SK-N-SH (cell line): ENCODE measurements around the gene RAPGEF2. TPM values are rescaled to one million over a fixed set of nuclear protein-coding genes. Genes with fewer than 3 reads are reported as not detected.
A peak's percentile ranks its signal among the peaks of the same experiment; 100 is the strongest.

Source experiments
- CTCF ChIA-PET: fragments of 300-600, 350-600 bp; formaldehyde crosslinking; extraction: SDS; loops from one replicate; lab custom pipeline; 2021; lab: Yijun Ruan, JAX
- POLR2A ChIA-PET: fragments of 350-600 bp; sonication (Branson Sonifier 250); formaldehyde crosslinking; extraction: SDS; loops from one replicate; lab custom pipeline; 2020; ENCODE audit warnings: antibody characterized with exemption, inconsistent platforms; lab: Yijun Ruan, JAX
- DNase-seq: peaks from one replicate; pipeline ENCODE4 v3.0.0; 2012
- H2AFZ ChIP-seq: fragments of 200-600 bp; sonication (generic); 2 replicates; pipeline ENCODE4 v1.8.1; 2016; ENCODE audit warnings: antibody characterized with exemption, mild to moderate bottlenecking, low read depth
- H3F3A ChIP-seq: fragments of 200-600 bp; sonication (generic); replicated peaks from 2 replicates; pipeline ENCODE3; 2016; ENCODE audit warnings: antibody characterized with exemption, mild to moderate bottlenecking; ENCODE audit not compliant: insufficient read depth
- H3K27ac ChIP-seq, 2 experiments: fragments of 200-500 bp in 1 of 2; fragments of 200-600 bp in 1 of 2; sonication (Bioruptor generic) in 1 of 2; sonication (generic), shearing (Covaris generic) in 1 of 2; 2 replicates each; pipeline versions ENCODE4 v1.5.1 to v1.6.1; 2014 to 2016; ENCODE audit warnings: low read depth in 2 of 2, inconsistent platforms in 1 of 2, low read length in 1 of 2, mild to moderate bottlenecking in 1 of 2, mixed read lengths in 1 of 2
- H3K27me3 ChIP-seq: fragments of 200-600 bp; sonication (generic), shearing (Covaris generic); 2 replicates; pipeline ENCODE4 v1.6.1; 2016; ENCODE audit warnings: mixed run types; ENCODE audit not compliant: insufficient read depth
- H3K36me3 ChIP-seq, 2 experiments: fragments of 200-500 bp in 1 of 2; fragments of 200-600 bp in 1 of 2; sonication (Bioruptor generic) in 1 of 2; sonication (generic) in 1 of 2; replicated peaks in 1 of 2; 2 replicates each; pipeline versions ENCODE3 to v1.5.1; 2014 to 2016; ENCODE audit warnings: low read length in 1 of 2, mild to moderate bottlenecking in 1 of 2; ENCODE audit not compliant: insufficient read depth in 2 of 2, control insufficient read depth in 1 of 2
- H3K4me1 ChIP-seq, 2 experiments: fragments of 200-500 bp in 1 of 2; fragments of 200-600 bp in 1 of 2; sonication (Bioruptor generic) in 1 of 2; sonication (generic), shearing (Covaris generic) in 1 of 2; 2 replicates each; pipeline versions ENCODE4 v1.5.1 to v1.6.1; 2014 to 2016; ENCODE audit warnings: low read depth in 1 of 2, low read length in 1 of 2, mixed run types in 1 of 2; ENCODE audit not compliant: insufficient read depth in 2 of 2, control insufficient read depth in 1 of 2
- H3K4me2 ChIP-seq: fragments of 200-600 bp; sonication (generic), shearing (Covaris generic); 2 replicates; pipeline ENCODE4 v1.6.1; 2017; ENCODE audit warnings: mixed run types
- H3K4me3 ChIP-seq, 2 experiments: fragments of 200-500 bp in 1 of 2; fragments of 200-600 bp in 1 of 2; sonication (Bioruptor generic) in 1 of 2; sonication (generic), shearing (Covaris generic) in 1 of 2; 2 replicates each; pipeline versions ENCODE4 v1.5.1 to v1.8.1; 2014 to 2016; ENCODE audit warnings: low read depth in 2 of 2, inconsistent platforms in 1 of 2, low read length in 1 of 2, mild to moderate bottlenecking in 1 of 2, mixed read lengths in 1 of 2, moderate library complexity in 1 of 2
- H3K79me2 ChIP-seq: fragments of 200-600 bp; sonication (generic); 2 replicates; pipeline ENCODE4 v1.8.1; 2017; ENCODE audit warnings: mild to moderate bottlenecking; ENCODE audit not compliant: insufficient read depth
- H3K9ac ChIP-seq: fragments of 200-600 bp; sonication (generic); 2 replicates; pipeline ENCODE4 v1.6.1; 2017; ENCODE audit warnings: mixed run types
- H3K9me2 ChIP-seq: fragments of 200-600 bp; sonication (generic); 2 replicates; pipeline ENCODE4 v1.6.1; 2017; ENCODE audit warnings: mixed run types
- H3K9me3 ChIP-seq: fragments of 200-600 bp; sonication (generic); 2 replicates; pipeline ENCODE4 v1.6.1; 2017; ENCODE audit warnings: mixed run types, mild to moderate bottlenecking, moderate library complexity
- H4K20me1 ChIP-seq: fragments of 200-600 bp; sonication (generic); 2 replicates; pipeline ENCODE4 v1.6.1; 2017; ENCODE audit warnings: mild to moderate bottlenecking, mixed run types; ENCODE audit not compliant: insufficient read depth
- CHD2 ChIP-seq: fragments of 150-350 bp; IDR thresholded peaks from 2 replicates; pipeline ENCODE4 v1.6.1; 2018; ENCODE audit warnings: low read length; ENCODE audit not compliant: partially characterized antibody
- CTCF ChIP-seq: fragments of 200-600 bp; sonication (generic); IDR thresholded peaks from 2 replicates; pipeline ENCODE4 v1.6.1; 2017; ENCODE audit warnings: antibody characterized with exemption, mild to moderate bottlenecking, moderate library complexity
- ELF1 ChIP-seq: IDR thresholded peaks from 2 replicates; pipeline ENCODE4 v1.4.0; 2012
- EP300 ChIP-seq, 2 experiments: IDR thresholded peaks; 2 replicates each; pipeline versions ENCODE4 v1.4.0 to v1.6.1; 2012; ENCODE audit warnings: borderline replicate concordance in 1 of 2, low read depth in 1 of 2, low read length in 1 of 2
- FOSL2 ChIP-seq: IDR thresholded peaks from 2 replicates; pipeline ENCODE4 v1.4.0; 2012; ENCODE audit warnings: low read depth, mild to moderate bottlenecking, moderate library complexity, borderline replicate concordance
- FOXJ3 ChIP-seq: sonication (generic); formaldehyde crosslinking; IDR thresholded peaks from 2 replicates; pipeline ENCODE4 v1.5.1; 2020; ENCODE audit warnings: mild to moderate bottlenecking, missing genetic modification reagents
- FOXM1 ChIP-seq: IDR thresholded peaks from 2 replicates; pipeline ENCODE4 v1.4.0; 2012; ENCODE audit warnings: low read depth, mild to moderate bottlenecking
- JUND ChIP-seq: IDR thresholded peaks from 2 replicates; pipeline ENCODE4 v1.4.0; 2012
- MAX ChIP-seq: IDR thresholded peaks from 2 replicates; pipeline ENCODE4 v1.4.0; 2012; ENCODE audit warnings: low read depth
- MEF2A ChIP-seq: IDR thresholded peaks from 2 replicates; pipeline ENCODE4 v1.4.0; 2012; ENCODE audit warnings: low read depth, borderline replicate concordance
- REST ChIP-seq: IDR thresholded peaks from 2 replicates; pipeline ENCODE4 v1.6.1; 2012; ENCODE audit warnings: mild to moderate bottlenecking, low read depth, low read length, moderate library complexity
- RXRA ChIP-seq: IDR thresholded peaks from 2 replicates; pipeline ENCODE4 v1.4.0; 2012; ENCODE audit warnings: low read depth, mild to moderate bottlenecking, borderline replicate concordance
- SMC3 ChIP-seq: IDR thresholded peaks from 2 replicates; pipeline ENCODE4 v1.6.1; 2012; ENCODE audit warnings: low read depth, low read length, improper control_type of control experiment
- TAF1 ChIP-seq: IDR thresholded peaks from 2 replicates; pipeline ENCODE4 v1.6.1; 2012; ENCODE audit warnings: low read depth, mild to moderate bottlenecking, low read length, moderate library complexity, borderline replicate concordance
- TCF12 ChIP-seq: IDR thresholded peaks from 2 replicates; pipeline ENCODE4 v1.4.0; 2012
- TEAD4 ChIP-seq: IDR thresholded peaks from 2 replicates; pipeline ENCODE4 v1.4.0; 2012; ENCODE audit warnings: mild to moderate bottlenecking, borderline replicate concordance; ENCODE audit not compliant: insufficient read depth
- YY1 ChIP-seq: IDR thresholded peaks from 2 replicates; pipeline ENCODE4 v1.4.0; 2012; ENCODE audit warnings: low read depth, mild to moderate bottlenecking
- WGBS: methylation state at CpG from one replicate; pipeline ENCODE4 v1.1.6; 2017; ENCODE audit warnings: low lambda C conversion rate; 5-methylcytosine and 5-hydroxymethylcytosine counted together
- polyA plus RNA-seq, 3 experiments: library from polyadenylated mRNA; depleted of rRNA; stranded (reverse); fragments of >200 nt; gene quantifications; 2 replicates each; pipeline ENCODE4 v1.2.3, GENCODE V29; 2012
- TF ChIP-seq, protein P1 (sequence below): fragments of 150-350 bp; IDR thresholded peaks from 2 replicates; pipeline ENCODE4 v1.6.1; 2017; ENCODE audit warnings: antibody characterized with exemption, low read length, low read depth, borderline replicate concordance

Gene RAPGEF2
- polyA plus RNA-seq, 1 of the 3 experiments (the other 2 are of a cell fraction), result 19.2 TPM

DNA sequence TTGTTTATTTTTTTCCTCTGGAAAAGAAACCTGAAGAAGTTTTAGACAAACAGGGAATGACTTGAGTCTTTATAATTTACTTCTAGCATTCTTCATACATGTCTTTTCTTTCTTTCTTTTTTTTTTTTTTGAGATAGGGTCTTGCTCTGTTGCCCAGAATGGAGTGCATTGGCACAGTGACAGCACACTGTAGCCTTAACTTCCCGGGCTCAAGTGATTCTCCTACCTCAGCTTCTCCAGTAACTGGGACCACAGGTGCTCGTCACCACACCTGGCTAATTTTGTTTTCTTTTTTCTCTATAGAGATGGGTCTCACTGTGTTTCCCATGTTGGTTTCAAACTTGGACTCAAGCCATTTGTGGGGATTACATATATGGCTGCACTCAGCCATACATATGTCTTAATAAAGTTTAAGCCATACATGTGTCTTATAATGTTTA is 71.8 kb downstream of the RAPGEF2 start:
- Histone ChIP-seq H2AFZ (no peak overlapping the region), H3K36me3 (no peaks in the 10 kb centered on the region), H3K79me2 (peaks cover 87% of the 10 kb centered on the region), H3K4me2 (peak overlapping the region; percentile 75), H4K20me1 (peaks cover 18% of the 10 kb centered on the region), H3K27me3 (no peaks in the 10 kb centered on the region), H3K9ac (peak overlapping the region; percentile 53; the same call in 1 of the 2 replicates), H3K9me3 (no peaks in the 10 kb centered on the region), H3K27ac (peak overlapping the region in 1 of 2 experiments; percentile 87; a peak in 3 of 4 replicates), H3F3A (peaks cover 20% of the 10 kb centered on the region), H3K9me2 (no peaks in the 10 kb centered on the region), H3K4me1 (peaks cover 6 to 37% of the 10 kb centered on the region in 2 experiments), H3K4me3 (no peak overlapping the region)
- ChIA-PET CTCF (interaction anchor here (0.8 to 1.7 kb wide), 3 partner anchors 9 to 324 kb away, joined by 3 to 5 read pairs (median 5); no protein-coding TSS in a partner anchor), POLR2A (no interaction called here)
- no peak for TF ChIP-seq SMC3
- TF ChIP-seq YY1, result no peak
- no peak for TF ChIP-seq CTCF
- no peak for TF ChIP-seq MEF2A
- no peak for DNase-seq
- WGBS, result 89% methylated on average over 2 of the region's 2 CpGs

GRCh38 chr4:159175085-159175988 is 72.5 kb downstream of the RAPGEF2 start:
- 19% methylated on average over 14 of the region's 14 CpGs for WGBS
- peaks cover 20% of the 10 kb centered on the region for H3F3A ChIP-seq
- peak overlapping the region; percentile 53 for H3K9ac ChIP-seq
- POLR2A ChIA-PET, result no interaction called here
- peak overlapping the region; percentile 40 to 63; a peak in 3 of 4 replicates for H3K4me3 ChIP-seq
- H3K9me2 ChIP-seq, result no peaks in the 10 kb centered on the region
- CTCF ChIA-PET, result interaction anchor here (0.7 to 2.7 kb wide), 6 partner anchors 14 to 328 kb away, joined by 3 to 18 read pairs (median 4); no protein-coding TSS in a partner anchor
- peaks cover 20% of the 10 kb centered on the region for H4K20me1 ChIP-seq
- no peaks in the 10 kb centered on the region for H3K27me3 ChIP-seq
- H3K27ac ChIP-seq, result peak overlapping the region; percentile 47 to 87; a peak in 3 of 4 replicates
- no peaks in the 10 kb centered on the region for H3K9me3 ChIP-seq
- peaks cover 6 to 37% of the 10 kb centered on the region in 2 experiments for H3K4me1 ChIP-seq
- H2AFZ ChIP-seq, result no peak overlapping the region; the same call in 1 of the 2 replicates
- H3K79me2 ChIP-seq, result peaks cover 87% of the 10 kb centered on the region
- peak; percentile 48 for DNase-seq
- H3K36me3 ChIP-seq, result no peaks in the 10 kb centered on the region
- H3K4me2 ChIP-seq, result peak overlapping the region; percentile 75
- TF ChIP-seq TAF1, result no peak
- no peak for TF ChIP-seq FOXM1
- peak; percentile 82 for TF ChIP-seq FOSL2
- TF ChIP-seq MAX, result peak; percentile 58; the same call in 1 of the 2 replicates
- TF ChIP-seq REST, result no peak
- TF ChIP-seq, protein P1, sequence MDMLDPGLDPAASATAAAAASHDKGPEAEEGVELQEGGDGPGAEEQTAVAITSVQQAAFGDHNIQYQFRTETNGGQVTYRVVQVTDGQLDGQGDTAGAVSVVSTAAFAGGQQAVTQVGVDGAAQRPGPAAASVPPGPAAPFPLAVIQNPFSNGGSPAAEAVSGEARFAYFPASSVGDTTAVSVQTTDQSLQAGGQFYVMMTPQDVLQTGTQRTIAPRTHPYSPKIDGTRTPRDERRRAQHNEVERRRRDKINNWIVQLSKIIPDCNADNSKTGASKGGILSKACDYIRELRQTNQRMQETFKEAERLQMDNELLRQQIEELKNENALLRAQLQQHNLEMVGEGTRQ, result no peak
- no peak for TF ChIP-seq FOXJ3
- peak; percentile 20 for TF ChIP-seq CHD2
- peak; percentile 86 for TF ChIP-seq SMC3
- TF ChIP-seq EP300 (IDR thresholded peaks at IDR 0.05; ENCODE audit: borderline replicate concordance in 1 of 2, low read depth in 1 of 2, low read length in 1 of 2), result peak in 1 of 2 experiments; percentile 31; a peak in 1 of 4 replicates
- peak; percentile 91 for TF ChIP-seq JUND
- peak; percentile 47 for TF ChIP-seq TCF12
- TF ChIP-seq TEAD4, result 0 out of 2 replicates have a peak, but pooled peaks have one; percentile 13
- TF ChIP-seq ELF1, result no peak
- peak; percentile 57; the same call in 1 of the 2 replicates for TF ChIP-seq RXRA
